Choroid plexus epithelial cell (primary cell): Measurements from ENCODE around the gene CLCF1.
"Not testable (repeated sequence)": the region's sequence is repeated elsewhere in the genome, so short reads cannot be mapped to it uniquely, and the experiment has no call there.

ENCODE experiments used
- DNase-seq: peaks from one replicate; pipeline ENCODE4 v3.0.0-alpha.2; 2010; ENCODE audit warnings: low read depth
- H3K4me3 ChIP-seq: 2 replicates; pipeline ENCODE4 v1.5.1; 2011; ENCODE audit warnings: low read depth, mild to moderate bottlenecking, control low read depth, low read length, moderate library complexity
- TF ChIP-seq, protein P1 (sequence below): conservative IDR thresholded peaks from 2 replicates; pipeline ENCODE4 v1.5.1; 2011; ENCODE audit warnings: low read depth, mild to moderate bottlenecking, control low read depth, inconsistent platforms, low read length, moderate library complexity

The CLCF1 gene

DNA sequence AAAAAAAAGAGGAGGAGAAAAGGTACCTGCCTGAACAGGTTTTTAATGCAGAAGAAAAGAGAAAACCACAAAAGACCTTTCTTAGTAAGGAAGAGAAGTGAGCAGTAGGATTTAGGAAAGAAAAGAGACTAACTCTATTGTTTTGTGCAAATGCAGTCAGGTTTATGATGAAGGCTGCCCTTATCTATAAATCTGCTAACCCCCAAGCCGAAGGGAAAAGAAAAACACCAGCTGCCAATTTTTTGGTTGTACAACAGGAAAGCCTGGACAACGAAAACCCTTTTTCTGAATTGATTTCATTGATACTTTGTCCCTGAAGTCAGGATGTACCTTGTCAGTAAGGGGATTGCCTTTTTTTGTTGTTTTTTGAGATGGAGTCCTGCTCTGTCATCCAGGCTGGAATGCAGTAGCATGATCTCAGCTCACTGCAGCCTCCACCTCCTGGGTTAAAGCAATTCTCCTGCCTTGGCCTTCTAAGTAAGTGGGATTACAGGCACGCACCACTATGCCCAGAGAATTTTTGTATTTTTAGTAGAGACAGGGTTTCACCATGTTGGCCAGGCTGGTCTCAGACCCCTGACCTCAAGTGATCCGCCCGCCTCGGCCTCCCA, 41.2 kb downstream of the CLCF1 start:
- H3K4me3 ChIP-seq, result no peak overlapping the region
- DNase-seq, result no peak
- TF ChIP-seq, protein P1, sequence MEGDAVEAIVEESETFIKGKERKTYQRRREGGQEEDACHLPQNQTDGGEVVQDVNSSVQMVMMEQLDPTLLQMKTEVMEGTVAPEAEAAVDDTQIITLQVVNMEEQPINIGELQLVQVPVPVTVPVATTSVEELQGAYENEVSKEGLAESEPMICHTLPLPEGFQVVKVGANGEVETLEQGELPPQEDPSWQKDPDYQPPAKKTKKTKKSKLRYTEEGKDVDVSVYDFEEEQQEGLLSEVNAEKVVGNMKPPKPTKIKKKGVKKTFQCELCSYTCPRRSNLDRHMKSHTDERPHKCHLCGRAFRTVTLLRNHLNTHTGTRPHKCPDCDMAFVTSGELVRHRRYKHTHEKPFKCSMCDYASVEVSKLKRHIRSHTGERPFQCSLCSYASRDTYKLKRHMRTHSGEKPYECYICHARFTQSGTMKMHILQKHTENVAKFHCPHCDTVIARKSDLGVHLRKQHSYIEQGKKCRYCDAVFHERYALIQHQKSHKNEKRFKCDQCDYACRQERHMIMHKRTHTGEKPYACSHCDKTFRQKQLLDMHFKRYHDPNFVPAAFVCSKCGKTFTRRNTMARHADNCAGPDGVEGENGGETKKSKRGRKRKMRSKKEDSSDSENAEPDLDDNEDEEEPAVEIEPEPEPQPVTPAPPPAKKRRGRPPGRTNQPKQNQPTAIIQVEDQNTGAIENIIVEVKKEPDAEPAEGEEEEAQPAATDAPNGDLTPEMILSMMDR, result no peak

DNA sequence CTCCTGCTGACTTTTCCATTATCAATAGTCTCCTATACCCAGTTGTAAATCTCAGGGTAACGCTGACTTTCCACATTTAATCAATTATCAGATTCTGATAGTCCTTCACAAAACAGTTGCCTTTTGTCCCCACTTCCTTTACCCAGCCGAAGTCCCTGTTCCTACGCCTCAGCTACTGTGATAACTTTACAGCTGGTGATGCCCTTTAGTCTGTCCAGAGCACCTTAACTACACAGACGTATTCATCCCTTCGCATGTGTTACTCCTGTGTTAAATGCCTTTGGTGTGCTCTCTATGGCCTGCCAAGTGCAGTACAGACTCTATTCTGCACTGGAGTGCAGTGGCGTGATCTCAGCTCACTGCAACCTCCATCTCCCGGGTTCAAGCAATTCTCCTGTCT, 49.9 kb downstream of the CLCF1 start:
- TF ChIP-seq, protein P1, result no peak
- no peak overlapping the region for H3K4me3 ChIP-seq
- DNase-seq, result no peak

DNA sequence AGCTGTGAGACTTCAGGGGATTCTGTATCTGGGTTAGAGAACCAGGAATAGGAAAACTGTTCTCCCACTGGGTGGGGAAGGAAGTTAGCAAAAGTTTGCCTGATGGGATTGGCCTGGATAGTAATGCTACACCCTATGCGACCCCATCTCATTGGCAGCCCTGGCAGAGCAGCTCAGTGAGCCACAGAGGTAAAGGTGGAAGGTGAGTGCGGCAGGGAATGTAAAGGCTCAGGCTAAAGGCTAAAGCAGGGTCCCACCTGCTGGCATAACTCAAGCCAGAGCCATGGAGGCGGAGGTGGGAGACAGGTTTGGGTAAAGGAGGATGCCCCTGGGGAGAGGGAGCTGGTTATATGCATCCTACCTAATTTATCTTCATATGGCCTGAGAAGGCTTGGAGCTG, 51.3 kb downstream of the CLCF1 start:
- no peak overlapping the region for H3K4me3 ChIP-seq
- TF ChIP-seq, protein P1, result no peak
- no peak for DNase-seq

DNA sequence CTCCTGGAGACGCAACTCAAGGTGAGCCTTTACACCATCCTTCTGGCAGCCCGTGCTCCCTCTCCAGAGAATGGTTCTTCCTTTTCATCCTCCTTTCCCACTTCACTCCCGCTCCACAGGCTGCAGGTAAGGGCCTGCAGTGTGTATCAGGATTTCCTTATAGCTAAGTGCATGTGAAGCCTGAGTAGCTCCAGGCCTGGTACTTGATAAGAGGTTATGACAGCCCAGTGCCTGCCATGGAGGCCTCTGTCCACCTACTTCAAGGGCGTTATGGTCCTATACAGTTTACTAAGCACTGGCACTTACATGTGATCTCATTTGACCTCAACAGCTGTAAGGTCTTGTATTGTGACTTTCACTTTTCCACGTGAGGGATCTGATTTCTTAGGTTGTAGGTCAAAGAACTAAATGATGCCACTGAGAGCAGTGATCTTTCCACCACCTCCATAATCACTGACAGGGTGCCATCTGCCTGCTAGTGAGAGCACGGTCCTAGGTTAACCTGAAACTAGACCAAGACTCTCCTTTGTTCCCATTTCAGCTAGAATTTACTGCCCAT, 52.0 kb downstream of the CLCF1 start:
- TF ChIP-seq, protein P1, result no peak
- no peak for DNase-seq
- H3K4me3 ChIP-seq, result no peak overlapping the region

DNA sequence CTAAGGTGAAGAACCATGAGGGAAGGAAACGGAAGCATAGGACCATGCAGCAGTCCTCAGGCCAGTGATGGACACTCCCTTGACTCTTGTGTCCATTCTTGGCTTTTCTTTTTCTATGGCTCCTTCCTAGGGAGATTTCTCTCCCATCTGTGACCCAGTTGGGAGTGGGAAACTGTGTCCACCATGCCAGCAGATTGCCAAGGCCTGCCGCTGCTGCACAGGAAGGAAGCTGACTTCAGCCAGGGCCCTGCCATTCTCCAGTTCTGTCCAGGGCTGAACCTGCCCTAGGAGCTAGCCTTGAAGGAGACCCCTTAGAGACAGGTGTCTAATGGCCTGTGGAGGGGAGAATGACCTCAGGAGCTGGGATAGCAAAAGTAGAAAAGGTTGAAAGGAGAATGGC, 52.7 kb downstream of the CLCF1 start:
- no peak overlapping the region for H3K4me3 ChIP-seq
- DNase-seq, result no peak
- TF ChIP-seq, protein P1, result no peak

DNA sequence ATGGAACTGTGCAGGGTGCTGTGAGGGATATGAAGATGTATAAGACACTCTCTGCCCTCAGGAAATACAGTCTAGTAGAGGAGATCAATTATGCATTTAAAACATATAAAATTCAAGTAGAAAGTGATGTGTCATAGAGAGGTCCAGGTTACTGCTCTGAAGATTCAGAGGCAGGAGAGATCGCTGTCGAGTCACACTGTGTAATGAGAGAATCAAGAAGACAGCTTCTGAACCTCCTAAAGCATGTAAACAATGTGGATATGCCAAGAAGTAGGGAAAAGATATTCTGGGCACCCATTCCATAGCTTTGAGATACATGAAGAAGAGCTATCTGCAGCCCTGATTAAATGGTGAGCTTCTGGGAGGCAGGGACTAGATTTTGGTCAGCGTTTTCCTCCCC, 53.4 kb downstream of the CLCF1 start:
- TF ChIP-seq, protein P1, result no peak
- H3K4me3 ChIP-seq, result no peak overlapping the region
- DNase-seq, result peak; percentile 14

DNA sequence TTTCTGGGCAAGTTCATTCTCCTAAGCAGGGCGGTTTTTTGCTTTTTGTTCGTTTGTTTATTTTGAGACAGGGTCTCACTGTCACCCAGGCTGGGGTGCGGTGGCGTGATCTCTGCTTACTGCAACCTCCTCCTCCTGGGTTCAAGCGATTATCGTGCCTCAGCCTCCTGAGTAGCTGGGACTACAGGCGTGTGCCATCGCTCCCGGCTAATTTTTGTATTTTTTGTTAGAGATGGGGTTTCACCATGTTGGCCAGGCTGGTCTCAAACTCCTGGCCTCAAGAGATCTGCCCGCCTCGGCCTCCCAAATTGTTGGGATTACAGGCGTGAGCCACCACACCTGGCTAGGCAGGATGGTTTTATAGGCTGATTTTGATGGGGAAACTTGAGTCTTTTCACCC, 54.5 kb downstream of the CLCF1 start:
- DNase-seq, H3K4me3 ChIP-seq: not testable (repeated sequence)
